Muscle of leg (tissue), 11 donors: Measurements from ENCODE around the gene MAML3. TPM values are rescaled to one million over a fixed set of nuclear protein-coding genes. Genes with fewer than 3 reads are reported as not detected.
A peak's percentile ranks its signal among the peaks of the same experiment; 100 is the strongest.

Experiments
- DNase-seq: peaks from one replicate; pipeline ENCODE4 v3.0.0; 2013
- H3K27ac ChIP-seq: one replicate; pipeline ENCODE4 v1.5.1; 2013; ENCODE audit warnings: mild to moderate bottlenecking, low read length, control low read depth
- H3K27me3 ChIP-seq: one replicate; pipeline ENCODE4 v1.6.1; 2013; ENCODE audit warnings: low read length; ENCODE audit not compliant: control insufficient read depth, insufficient read depth
- H3K36me3 ChIP-seq: one replicate; pipeline ENCODE4 v1.6.1; 2013; ENCODE audit warnings: low read length; ENCODE audit not compliant: control insufficient read depth, insufficient read depth
- H3K4me1 ChIP-seq: one replicate; pipeline ENCODE4 v1.6.1; 2013; ENCODE audit warnings: low read length; ENCODE audit not compliant: control insufficient read depth, insufficient read depth
- H3K4me3 ChIP-seq: one replicate; pipeline ENCODE4 v1.5.1; 2013; ENCODE audit warnings: low read length, control low read depth
- H3K9me3 ChIP-seq: replicated peaks from 2 replicates; pipeline ENCODE4 v1.6.1; 2013; ENCODE audit warnings: low read depth, low read length; ENCODE audit not compliant: control insufficient read depth
- WGBS: methylation state at CpG from one replicate; pipeline ENCODE4 v1.1.5; 2013; ENCODE audit warnings: missing lambda C conversion rate; ENCODE audit not compliant: insufficient coverage; 5-methylcytosine and 5-hydroxymethylcytosine counted together
- polyA plus RNA-seq, 8 donors: library from polyadenylated mRNA; unstranded; fragments of 120-200 nt; gene quantifications; one replicate each; pipeline versions ENCODE4 v1.2.1 to v1.2.3, GENCODE V29; 2013; ENCODE audit warnings: inconsistent platforms in 1 of 8, low replicate concordance in 1 of 8; ENCODE audit not compliant: insufficient read length in 8 of 8, insufficient read depth in 1 of 8
- total RNA-seq: library from RNA; stranded (reverse); fragments of 120-200 nt; gene quantifications from one replicate; pipeline ENCODE4 v1.2.4, GENCODE V29; 2013

Gene MAML3
- total and polyA plus RNA-seq, 9 donors: 3.0 to 5.5 (median 5.0) TPM

DNA sequence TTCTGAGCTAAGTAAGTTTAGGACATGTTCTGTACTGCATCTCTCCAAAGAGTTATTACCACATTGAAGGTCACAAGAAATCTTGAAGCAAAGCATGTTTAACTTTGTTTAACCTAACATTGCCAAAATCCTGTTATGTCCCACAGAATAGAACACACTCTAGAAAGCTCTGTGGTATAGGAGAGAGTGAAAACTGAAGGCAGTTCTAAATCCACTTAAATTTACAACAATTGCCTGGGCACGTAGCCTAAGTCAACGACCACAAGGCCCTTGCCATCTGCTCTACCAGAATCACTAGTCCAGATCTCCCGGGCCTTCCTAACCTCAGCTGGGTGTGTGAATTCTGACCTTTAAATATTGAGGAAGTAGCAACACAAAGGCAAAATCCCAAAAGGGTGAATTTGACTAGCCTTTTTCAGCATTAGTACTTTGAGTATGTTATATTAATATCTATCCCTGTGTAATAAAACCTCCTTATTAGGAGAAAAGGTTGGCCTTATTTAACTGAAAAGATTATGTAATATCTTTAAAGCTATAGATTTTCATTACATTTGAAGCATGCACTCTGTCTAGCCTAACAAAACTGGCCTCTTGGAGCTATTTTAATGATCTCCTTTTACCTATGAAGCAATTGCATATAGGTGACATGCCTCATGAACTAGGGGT, 4.5 kb upstream of the MAML3 start:
- no peak for DNase-seq
- Histone ChIP-seq H3K36me3 (no peaks in the 10 kb centered on the region), H3K27me3 (no peaks in the 10 kb centered on the region), H3K9me3 (peaks cover 4% of the 10 kb centered on the region), H3K27ac (no peak overlapping the region), H3K4me1 (peaks cover 4% of the 10 kb centered on the region), H3K4me3 (no peak overlapping the region)
- WGBS: no CpG with 5 or more reads among the region's 3 CpGs

DNA sequence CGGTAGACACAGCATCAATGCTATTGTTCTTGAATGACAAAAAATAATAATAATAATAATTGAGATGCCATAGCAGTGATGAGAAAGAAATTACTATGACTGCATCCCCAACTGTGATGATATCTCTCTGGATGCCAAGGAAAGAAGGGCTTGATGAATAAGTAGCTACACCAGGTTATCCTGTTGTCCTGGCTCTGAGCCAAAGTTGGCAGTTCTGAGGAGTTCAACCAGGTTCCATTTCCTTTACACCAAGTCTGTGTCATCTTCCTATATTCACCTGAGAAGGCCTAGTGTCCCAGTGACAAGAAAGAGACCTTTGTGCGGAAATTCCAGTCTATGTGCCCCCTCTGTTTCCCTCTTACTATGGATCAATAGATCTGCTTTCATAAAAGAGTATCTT, 3.4 kb upstream of the MAML3 start:
- DNase-seq: no peak
- H3K4me3 ChIP-seq: no peak overlapping the region
- peaks cover 4% of the 10 kb centered on the region for H3K9me3 ChIP-seq
- H3K36me3 ChIP-seq: no peaks in the 10 kb centered on the region
- H3K27me3 ChIP-seq: no peaks in the 10 kb centered on the region
- H3K4me1 ChIP-seq: peaks cover 9% of the 10 kb centered on the region
- H3K27ac ChIP-seq: no peak overlapping the region
- WGBS: no CpG with 5 or more reads among the region's 2 CpGs

GRCh38 chr4:140156529-140157171, 2.7 kb upstream of the MAML3 start:
- 81% methylated on average over 2 of the region's 4 CpGs for WGBS
- Histone ChIP-seq H3K27me3 (no peaks in the 10 kb centered on the region), H3K4me3 (no peak overlapping the region), H3K9me3 (peaks cover under 1% of the 10 kb centered on the region), H3K27ac (no peak overlapping the region), H3K36me3 (no peaks in the 10 kb centered on the region), H3K4me1 (peaks cover 11% of the 10 kb centered on the region)
- no peak for DNase-seq

- no CpG with 5 or more reads among the region's 3 CpGs for WGBS
Measured at GRCh38 chr4:140154572-140154891, 548 bp upstream of the MAML3 start.

DNA sequence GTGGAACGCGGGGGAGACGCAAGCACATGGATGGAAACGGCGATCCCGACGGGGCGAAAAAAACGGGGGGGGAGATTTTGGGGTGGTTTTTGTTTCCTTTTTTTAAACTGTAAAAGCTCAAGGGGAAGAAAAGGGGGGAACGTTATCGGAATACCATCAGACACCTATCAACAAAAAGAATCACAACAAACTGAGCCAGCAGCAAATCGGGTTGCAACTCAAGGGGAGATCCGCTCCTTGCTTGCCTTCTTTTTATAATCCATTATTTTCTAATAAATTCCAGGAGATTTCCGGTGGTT, 616 bp downstream of the MAML3 start:
- Histone ChIP-seq H3K36me3 (no peaks in the 10 kb centered on the region), H3K27ac (peak overlapping the region; percentile 98), H3K4me3 (peak overlapping the region; percentile 85), H3K4me1 (peaks cover 11% of the 10 kb centered on the region), H3K27me3 (no peaks in the 10 kb centered on the region), H3K9me3 (no peaks in the 10 kb centered on the region)
- WGBS: 0% methylated on average over 3 of the region's 14 CpGs
- no peak for DNase-seq

More at GRCh38 chr4:140154572-140154891, 548 bp upstream of the MAML3 start:
- no peaks in the 10 kb centered on the region for H3K36me3 ChIP-seq
- peak overlapping the region; percentile 98 for H3K27ac ChIP-seq
- peak overlapping the region; percentile 85 for H3K4me3 ChIP-seq
- H3K4me1 ChIP-seq: peaks cover 11% of the 10 kb centered on the region
- DNase-seq: no peak
- no peaks in the 10 kb centered on the region for H3K27me3 ChIP-seq
- H3K9me3 ChIP-seq: no peaks in the 10 kb centered on the region

DNA sequence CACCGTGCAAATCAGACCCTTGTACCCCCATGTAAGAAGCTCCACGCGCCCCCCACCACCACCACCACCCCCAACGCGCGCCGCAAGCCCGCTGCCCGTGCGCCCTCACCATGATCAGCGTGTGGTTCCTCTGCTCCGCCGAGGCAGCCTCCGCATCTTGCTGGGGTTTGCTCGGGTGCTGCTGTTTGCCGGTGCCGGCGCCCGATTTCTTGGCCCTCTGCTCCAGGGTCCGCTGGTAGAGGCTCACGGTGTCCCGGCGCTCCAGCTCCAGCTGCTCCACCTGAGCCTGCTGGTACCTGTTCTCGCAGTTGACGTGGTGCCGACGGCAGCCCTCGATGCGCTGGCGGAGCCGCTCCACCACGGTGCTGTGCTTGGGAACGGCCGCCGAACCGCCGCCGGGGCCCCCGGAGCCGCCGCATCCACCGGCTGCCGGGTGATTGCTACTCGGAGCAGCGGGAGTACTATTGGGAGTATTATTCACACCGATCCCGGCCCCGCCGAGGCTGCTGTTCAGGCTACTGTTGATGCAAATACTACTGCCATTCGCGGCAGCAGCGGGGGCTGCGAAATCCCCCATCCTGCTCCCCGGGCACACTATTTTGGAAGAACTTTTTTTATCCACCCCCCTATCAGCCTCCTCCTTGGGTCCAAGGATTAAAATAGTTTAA, 1.1 kb downstream of the MAML3 start:
- peak; percentile 60 for DNase-seq
- no peaks in the 10 kb centered on the region for H3K9me3 ChIP-seq
- WGBS: under 1% methylated on average over 49 of the region's 54 CpGs

DNA sequence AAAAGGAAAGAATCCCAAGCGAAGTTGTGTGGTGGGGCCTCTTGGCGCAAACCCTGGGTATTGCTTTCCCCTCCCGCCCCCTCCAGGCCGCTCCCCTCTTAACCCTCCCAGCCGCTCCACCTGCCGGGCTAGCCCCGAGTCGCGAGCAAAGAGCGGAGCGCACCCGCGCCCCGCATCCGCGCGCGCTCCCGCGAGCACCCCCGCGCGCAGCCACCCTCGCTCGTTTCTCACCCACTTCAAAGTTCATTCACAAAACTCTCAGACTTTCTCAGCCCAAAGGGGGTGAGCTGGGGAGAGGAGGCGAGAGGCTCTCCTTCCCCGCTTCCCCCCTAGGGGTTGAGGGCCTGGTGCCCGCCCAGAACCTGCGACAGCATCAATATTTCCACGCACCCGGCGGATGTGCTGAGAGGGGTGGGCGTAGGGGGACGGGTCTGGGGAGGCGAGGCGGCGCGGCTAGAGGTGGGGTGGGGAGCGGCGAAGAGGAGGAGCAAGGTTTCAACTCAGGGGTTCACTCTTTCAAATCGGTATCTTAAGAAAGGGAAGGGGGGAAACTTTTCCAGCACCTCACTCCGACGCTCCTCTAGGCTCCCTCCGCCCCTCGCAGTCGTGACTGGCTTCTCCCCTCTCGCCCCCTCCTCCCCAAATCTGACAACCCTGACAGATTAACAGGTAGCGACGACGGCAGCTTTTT, 1.8 kb downstream of the MAML3 start:
- DNase-seq: no peak
- Histone ChIP-seq H3K4me1 (peaks cover 11% of the 10 kb centered on the region), H3K9me3 (no peaks in the 10 kb centered on the region), H3K36me3 (no peaks in the 10 kb centered on the region), H3K27ac (peak overlapping the region; percentile 98), H3K27me3 (no peaks in the 10 kb centered on the region), H3K4me3 (peak overlapping the region; percentile 85)
- 0% methylated on average over 23 of the region's 50 CpGs for WGBS

More for the DNA sequence above, 1.1 kb downstream of the MAML3 start:
- no peaks in the 10 kb centered on the region for H3K36me3 ChIP-seq
- peak overlapping the region; percentile 85 for H3K4me3 ChIP-seq
- peak overlapping the region; percentile 98 for H3K27ac ChIP-seq
- no peaks in the 10 kb centered on the region for H3K27me3 ChIP-seq
- H3K4me1 ChIP-seq: peaks cover 11% of the 10 kb centered on the region

GRCh38 chr4:140151699-140152012, 2.3 kb downstream of the MAML3 start:
- Histone ChIP-seq H3K27ac (peak overlapping the region; percentile 98), H3K9me3 (no peaks in the 10 kb centered on the region), H3K27me3 (no peaks in the 10 kb centered on the region), H3K4me1 (peaks cover 11% of the 10 kb centered on the region), H3K36me3 (no peaks in the 10 kb centered on the region), H3K4me3 (peak overlapping the region; percentile 85)
- peak; percentile 94 for DNase-seq
- WGBS: 0% methylated on average over 1 of the region's 11 CpGs

DNA sequence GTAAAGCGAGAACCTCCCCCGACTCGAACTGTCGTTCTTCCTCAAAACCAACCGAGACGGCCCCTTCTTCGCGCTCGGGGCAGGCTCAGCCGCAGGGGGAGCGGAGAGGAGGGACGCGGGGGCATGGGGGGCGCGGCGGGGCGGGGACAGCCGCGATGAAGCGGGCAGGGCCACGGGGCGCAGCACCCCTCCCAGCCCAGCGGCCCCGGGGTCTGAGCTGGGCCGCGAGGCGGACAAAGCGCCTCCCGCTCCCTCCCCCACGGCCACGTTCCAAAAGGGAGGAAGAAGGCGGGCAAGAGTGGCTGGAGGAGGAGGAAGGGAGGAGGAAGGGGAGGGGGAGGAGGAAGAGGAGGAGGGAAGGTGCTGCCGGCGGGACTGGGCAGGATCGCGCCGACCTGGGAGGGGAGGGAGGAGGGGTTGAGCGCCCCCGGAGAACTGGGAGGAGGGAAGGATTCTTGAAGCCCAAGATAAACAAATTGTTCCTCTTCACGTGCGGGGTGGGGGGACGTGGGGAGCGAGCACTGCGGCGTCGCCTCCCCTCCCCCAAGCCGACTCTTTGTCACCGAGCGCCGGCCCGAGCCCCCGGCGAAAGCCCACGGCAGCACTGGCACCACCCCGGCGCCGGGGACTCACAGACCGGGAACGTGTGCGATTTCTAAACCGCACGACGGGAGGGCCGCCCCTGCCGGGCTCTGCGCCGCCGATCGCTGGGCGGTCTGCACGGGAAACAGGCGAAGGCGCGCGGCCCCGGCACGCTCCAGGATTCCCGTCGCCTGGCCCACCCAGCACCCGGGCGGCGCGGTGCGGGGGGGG, 2.9 kb downstream of the MAML3 start:
- H3K27me3 ChIP-seq: no peaks in the 10 kb centered on the region
- peak overlapping the region; percentile 98 for H3K27ac ChIP-seq
- WGBS: under 1% methylated on average over 35 of the region's 84 CpGs
- peaks cover 11% of the 10 kb centered on the region for H3K4me1 ChIP-seq
- no peaks in the 10 kb centered on the region for H3K9me3 ChIP-seq
- peak overlapping the region; percentile 85 for H3K4me3 ChIP-seq
- no peaks in the 10 kb centered on the region for H3K36me3 ChIP-seq
- peak; percentile 98 for DNase-seq

DNA sequence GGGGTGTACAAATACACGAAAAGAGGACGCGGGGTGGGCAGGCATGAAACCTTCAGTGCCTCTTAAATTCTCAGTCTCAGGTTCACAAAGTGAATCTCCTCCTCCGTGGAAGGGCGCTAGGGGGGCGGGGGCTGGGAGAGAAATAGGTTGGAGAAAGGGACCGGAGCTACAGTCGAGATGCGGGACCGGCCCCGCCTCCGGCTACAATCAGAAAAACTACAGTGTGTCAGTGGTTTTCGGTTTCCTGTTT, 3.4 kb downstream of the MAML3 start:
- no peaks in the 10 kb centered on the region for H3K9me3 ChIP-seq
- DNase-seq: no peak
- H3K4me3 ChIP-seq: peak overlapping the region; percentile 85
- 0% methylated on average over 9 of the region's 13 CpGs for WGBS
- peaks cover 11% of the 10 kb centered on the region for H3K4me1 ChIP-seq
- no peaks in the 10 kb centered on the region for H3K36me3 ChIP-seq
- H3K27me3 ChIP-seq: no peaks in the 10 kb centered on the region
- peak overlapping the region; percentile 98 for H3K27ac ChIP-seq
